Frontal cortex (tissue), 4 donors: ENCODE measurements around the gene FIBCD1. TPM values are rescaled to one million over a fixed set of nuclear protein-coding genes. Genes with fewer than 3 reads are reported as not detected.

ENCODE experiments used
- DNase-seq, 2 donors: peaks; one replicate each; pipeline ENCODE4 v3.0.0; 2012; ENCODE audit warnings: low spot score in 2 of 2
- FAIRE-seq: peaks from 2 replicates; lab custom pipeline; 2012; peaks lifted over from hg19 to GRCh38; lab: Jason Lieb, UNC
- total RNA-seq: library from RNA; depleted of rRNA; stranded (reverse); fragments of >200 nt; gene quantifications from one replicate; pipeline ENCODE4 v1.2.3, GENCODE V29; 2014
- donor health status: control.
- donor health status: control.
- donor health status: control.

FIBCD1 gene
- total RNA-seq = 0.82 TPM

GRCh38 chr9:130938652-130939404 lies at the start of gene FIBCD1:
Gene FIBCD1 (minus strand): TSS chr9:130939247. CDS start chr9:130938607, 640 bp downstream.
- DNase-seq (no peak), FAIRE-seq (no peak)

- no peak for FAIRE-seq
- DNase-seq = no peak
These were observed 49.3 kb upstream of the FIBCD1 start for GRCh38 chr9:130988400-130988747.

GRCh38 chr9:130987738-130988399 lies 48.8 kb upstream of the FIBCD1 start:
- no peak for FAIRE-seq
- no peak for DNase-seq

GRCh38 chr9:130987054-130987453 lies 48.0 kb upstream of the FIBCD1 start:
- FAIRE-seq = no peak
- DNase-seq = no peak

GRCh38 chr9:130986356-130986965 lies 47.4 kb upstream of the FIBCD1 start:
- no peak for FAIRE-seq
- no peak for DNase-seq

GRCh38 chr9:130985606-130986162 lies 46.6 kb upstream of the FIBCD1 start:
- FAIRE-seq = no peak
- DNase-seq = no peak

GRCh38 chr9:130985029-130985428 lies 46.0 kb upstream of the FIBCD1 start:
- DNase-seq (no peak), FAIRE-seq (no peak)

GRCh38 chr9:130984521-130984920 lies 45.5 kb upstream of the FIBCD1 start:
- DNase-seq (no peak), FAIRE-seq (no peak)

- FAIRE-seq (no peak), DNase-seq (no peak)
These were observed 44.9 kb upstream of the FIBCD1 start for GRCh38 chr9:130983970-130984369.

- no peak for FAIRE-seq
- no peak for DNase-seq
These were observed 44.3 kb upstream of the FIBCD1 start for GRCh38 chr9:130983359-130983670.

- DNase-seq (no peak), FAIRE-seq (no peak)
These were observed 43.8 kb upstream of the FIBCD1 start for GRCh38 chr9:130982636-130983358.

GRCh38 chr9:130981756-130982137 lies 42.7 kb upstream of the FIBCD1 start:
- FAIRE-seq (no peak), DNase-seq (no peak)

GRCh38 chr9:130981002-130981755 lies 42.1 kb upstream of the FIBCD1 start:
- FAIRE-seq (no peak), DNase-seq (no peak)

- DNase-seq (no peak), FAIRE-seq (no peak)
These were observed 41.5 kb upstream of the FIBCD1 start for GRCh38 chr9:130980526-130980925.

- no peak for DNase-seq
- no peak for FAIRE-seq
These were observed 40.7 kb upstream of the FIBCD1 start for GRCh38 chr9:130979591-130980385.

- FAIRE-seq = no peak
- no peak for DNase-seq
These were observed 38.8 kb upstream of the FIBCD1 start for GRCh38 chr9:130977811-130978221.

- DNase-seq = no peak
- FAIRE-seq = no peak
These were observed 37.1 kb upstream of the FIBCD1 start for GRCh38 chr9:130975932-130976841.

GRCh38 chr9:130975156-130975555 lies 36.1 kb upstream of the FIBCD1 start:
- DNase-seq (no peak), FAIRE-seq (no peak)
